HG03060 (cell line): Measurements from ENCODE around the gene MATN3.

Source experiments
- ATAC-seq: cut with Tn5 transposase; IDR thresholded peaks from one replicate; pipeline ENCODE4 v1.9.1; 2021; ENCODE audit warnings: low read depth, moderate number of reproducible peaks; ENCODE audit not compliant: unreplicated experiment

Gene MATN3

GRCh38 chr2:20040489-20041172 is 28.2 kb upstream of the MATN3 start:
- ATAC-seq: no peak

DNA sequence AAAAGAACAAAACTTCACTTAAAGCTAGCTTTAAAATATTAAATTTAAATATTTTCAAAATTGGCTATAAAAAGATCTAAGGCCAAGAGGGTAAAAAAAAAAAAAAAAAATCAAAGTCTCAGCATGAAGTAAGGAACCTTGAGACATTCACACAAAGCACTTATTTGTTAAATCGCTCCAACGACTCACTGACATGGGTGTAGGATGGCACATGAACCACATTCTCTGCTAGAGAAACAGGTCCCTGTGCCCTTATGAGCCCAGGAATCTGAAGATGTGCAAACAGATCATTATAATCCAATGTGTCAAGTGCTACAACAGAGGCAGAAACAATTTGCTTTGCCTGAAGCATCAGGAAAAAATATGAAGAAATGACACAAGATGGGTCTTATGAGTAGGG is 25.2 kb upstream of the MATN3 start:
- no peak for ATAC-seq

- ATAC-seq: no peak
Measured at GRCh38 chr2:20035955-20036666, 23.6 kb upstream of the MATN3 start.

DNA sequence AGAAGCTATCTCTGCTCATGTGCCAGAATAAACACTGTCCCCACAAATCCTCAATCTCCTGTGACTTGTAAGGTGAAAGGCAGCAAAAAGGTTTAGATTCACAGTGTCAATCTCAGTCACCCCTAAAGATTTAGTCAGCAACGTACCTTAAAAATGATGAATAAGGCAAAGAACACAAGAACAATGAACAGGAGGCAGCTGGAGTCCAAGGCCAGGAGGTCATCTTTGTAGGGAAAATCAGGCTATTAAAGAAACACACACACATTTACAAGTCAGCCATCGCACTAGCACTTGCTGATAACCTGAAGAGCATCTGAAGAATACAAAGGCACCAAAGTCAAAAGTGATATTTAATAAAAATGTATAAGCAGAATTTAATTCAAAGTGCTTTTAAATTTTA is 22.4 kb upstream of the MATN3 start:
- ATAC-seq: no peak

- no peak for ATAC-seq
Measured at GRCh38 chr2:20034218-20034617, 21.8 kb upstream of the MATN3 start.

DNA sequence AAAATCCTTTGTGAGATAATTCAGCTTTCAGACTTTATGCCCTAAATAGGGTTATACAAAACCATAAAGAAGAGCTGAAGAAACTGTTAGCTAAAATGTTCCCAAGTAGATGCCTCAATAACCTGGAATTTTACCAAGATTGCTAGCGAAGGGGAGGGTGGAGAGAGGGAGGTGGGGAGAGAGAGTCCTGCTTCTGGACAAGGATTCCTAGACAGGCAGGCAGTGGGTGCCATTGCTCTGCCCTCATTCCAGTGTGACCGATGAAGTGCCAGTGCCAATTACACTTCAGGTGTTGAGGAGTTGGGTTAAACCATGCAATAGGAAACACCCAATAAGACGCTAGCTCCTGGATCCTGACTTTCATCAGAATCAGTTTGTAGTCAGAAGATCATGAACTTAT is 20.9 kb upstream of the MATN3 start:
- ATAC-seq: no peak

DNA sequence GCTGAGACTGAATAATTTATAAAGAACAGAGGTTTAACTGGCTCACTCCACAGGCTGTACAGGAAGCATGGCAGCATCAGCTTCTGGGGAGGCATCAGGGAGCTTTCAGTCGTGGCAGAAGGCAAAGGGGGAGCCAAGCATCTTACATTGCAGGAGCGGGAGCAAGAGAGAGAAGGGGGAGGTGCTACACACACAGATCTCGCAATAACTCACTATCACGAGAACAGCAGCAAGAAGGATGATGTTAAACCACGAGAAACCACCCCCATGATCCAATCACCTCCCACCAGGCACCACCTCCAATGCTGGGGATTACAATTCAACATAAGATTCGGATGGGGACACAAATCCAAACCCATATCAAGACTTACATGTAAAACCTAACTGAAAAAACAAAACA is 17.8 kb upstream of the MATN3 start:
- no peak for ATAC-seq

DNA sequence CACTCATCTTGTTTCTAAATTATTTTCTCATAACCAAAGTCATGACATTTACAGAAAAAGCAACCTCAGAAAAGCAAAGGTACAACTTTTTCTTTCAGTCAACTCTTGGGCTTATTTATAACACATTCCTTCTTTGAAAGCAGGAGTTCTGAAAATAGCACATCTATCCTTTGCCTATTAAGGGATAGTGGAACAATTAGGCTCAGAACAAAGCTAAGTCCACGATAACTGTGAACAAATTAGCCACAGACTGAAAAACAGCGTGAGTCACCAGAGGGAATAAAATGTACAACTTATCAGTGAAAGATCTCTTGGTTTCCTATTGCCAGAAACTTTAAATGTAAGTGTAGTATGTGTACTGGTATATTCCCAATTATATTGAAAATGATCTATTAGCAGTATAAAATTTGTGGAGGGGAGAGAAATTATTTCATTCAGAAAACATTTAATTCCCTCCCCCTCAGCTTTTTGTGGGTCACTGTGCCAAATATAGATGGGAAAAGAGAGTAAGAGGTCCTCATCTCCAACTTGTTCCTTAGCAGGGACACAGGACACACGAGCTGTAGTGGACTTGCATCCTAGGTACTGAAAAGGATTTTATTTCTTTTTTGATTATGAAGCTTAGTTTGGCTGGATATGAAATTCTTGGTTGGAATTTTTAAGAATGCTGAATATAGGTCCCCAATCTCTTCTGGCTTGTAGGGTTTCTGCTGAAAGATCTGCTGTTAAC is 15.4 kb upstream of the MATN3 start:
- no peak for ATAC-seq

GRCh38 chr2:20027260-20027677 is 14.8 kb upstream of the MATN3 start:
- ATAC-seq: no peak

- ATAC-seq: no peak
Measured at GRCh38 chr2:20025065-20025786, 12.8 kb upstream of the MATN3 start.

DNA sequence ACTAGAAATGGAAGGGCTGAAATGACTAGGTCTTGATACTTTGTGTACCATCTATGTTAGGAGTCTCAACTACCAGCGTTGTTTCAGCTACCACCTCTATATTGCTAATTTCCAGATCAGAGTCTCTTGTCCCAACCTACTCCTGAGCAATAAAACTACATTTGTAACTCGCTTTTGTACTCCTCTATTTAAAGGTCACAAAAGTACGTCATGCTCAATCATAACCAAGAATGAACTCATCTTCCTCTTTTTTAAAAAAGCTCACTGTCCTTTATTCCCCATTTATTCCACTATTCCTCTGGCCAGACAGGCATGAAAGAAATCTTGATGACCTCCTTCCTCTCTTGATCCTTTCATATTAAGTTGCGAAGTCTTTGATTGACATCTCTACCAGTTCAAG is 11.2 kb upstream of the MATN3 start:
- ATAC-seq: no peak

DNA sequence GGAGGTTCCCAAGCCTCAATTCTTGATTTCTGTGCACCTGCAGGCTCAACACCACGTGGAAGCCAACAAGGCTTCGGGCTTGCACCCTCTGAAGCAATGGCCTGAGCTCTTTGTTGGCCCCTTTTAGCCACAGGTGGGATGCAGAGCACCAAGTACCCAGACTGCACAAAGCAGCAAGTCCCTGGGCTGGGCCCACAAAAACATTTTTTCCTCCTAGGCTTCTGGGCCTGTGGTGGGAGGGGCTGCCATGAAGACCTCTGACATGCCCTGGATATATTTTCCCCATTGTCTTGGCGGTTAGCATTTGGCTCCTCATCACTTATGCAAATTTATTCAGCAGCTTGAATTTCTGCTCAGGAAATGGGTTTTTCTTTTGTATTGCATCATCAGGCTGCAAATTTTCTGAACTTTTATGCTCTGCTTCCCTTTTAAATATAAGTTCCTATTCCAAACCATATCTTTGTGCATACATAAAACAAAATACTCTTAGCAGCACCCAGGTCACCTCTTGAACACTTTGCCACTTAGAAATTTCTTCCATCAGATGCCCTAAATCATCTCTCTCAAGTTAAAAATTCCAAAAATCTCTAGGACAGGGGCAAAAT is 9.0 kb upstream of the MATN3 start:
- no peak for ATAC-seq

DNA sequence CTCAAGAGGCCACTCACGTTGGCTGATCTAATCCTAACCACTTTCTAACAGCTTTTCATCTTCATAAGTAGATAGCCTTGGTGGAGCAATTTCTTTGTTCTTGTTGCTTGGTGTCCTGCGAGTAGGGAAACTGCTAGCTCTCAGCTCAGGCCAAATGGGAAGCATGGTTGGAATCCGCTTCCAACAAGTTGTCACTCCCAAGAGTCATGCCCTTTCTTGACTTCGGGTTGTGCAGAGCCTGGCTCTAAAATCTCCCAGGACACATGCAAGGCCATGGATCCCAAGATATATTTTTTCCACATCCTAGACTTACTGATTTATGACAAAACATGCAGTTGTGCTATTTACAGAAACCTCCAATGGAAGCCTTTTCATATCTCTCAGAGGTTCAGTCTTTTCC is 7.3 kb upstream of the MATN3 start:
- no peak for ATAC-seq

- ATAC-seq: no peak
Measured at GRCh38 chr2:20018601-20019152, 6.2 kb upstream of the MATN3 start.

DNA sequence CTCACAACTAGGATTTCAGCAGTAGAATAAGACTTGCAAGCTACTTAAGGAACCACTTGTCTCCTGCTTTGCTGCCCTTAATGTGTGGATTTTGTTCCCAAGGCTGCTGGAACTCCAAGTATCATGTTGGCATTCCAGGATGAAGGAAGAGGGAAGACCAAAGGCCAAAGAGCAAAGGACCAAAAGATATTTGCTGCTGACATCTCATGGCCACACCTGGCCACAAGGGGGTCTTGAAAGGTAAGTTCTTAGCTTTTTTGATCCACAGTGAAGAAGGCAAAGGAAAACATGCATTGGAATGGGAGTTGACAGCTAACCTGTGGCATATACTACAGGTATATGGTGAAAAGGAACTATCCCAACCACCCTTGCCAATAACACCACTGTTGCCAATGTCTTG is 3.9 kb upstream of the MATN3 start:
- no peak for ATAC-seq

- no peak for ATAC-seq
Measured at GRCh38 chr2:20015482-20016083, 3.1 kb upstream of the MATN3 start.

GRCh38 chr2:20013126-20013849 is 820 bp upstream of the MATN3 start:
- no peak for ATAC-seq

GRCh38 chr2:20012032-20012281 is 511 bp downstream of the MATN3 start:
- ATAC-seq: no peak

DNA sequence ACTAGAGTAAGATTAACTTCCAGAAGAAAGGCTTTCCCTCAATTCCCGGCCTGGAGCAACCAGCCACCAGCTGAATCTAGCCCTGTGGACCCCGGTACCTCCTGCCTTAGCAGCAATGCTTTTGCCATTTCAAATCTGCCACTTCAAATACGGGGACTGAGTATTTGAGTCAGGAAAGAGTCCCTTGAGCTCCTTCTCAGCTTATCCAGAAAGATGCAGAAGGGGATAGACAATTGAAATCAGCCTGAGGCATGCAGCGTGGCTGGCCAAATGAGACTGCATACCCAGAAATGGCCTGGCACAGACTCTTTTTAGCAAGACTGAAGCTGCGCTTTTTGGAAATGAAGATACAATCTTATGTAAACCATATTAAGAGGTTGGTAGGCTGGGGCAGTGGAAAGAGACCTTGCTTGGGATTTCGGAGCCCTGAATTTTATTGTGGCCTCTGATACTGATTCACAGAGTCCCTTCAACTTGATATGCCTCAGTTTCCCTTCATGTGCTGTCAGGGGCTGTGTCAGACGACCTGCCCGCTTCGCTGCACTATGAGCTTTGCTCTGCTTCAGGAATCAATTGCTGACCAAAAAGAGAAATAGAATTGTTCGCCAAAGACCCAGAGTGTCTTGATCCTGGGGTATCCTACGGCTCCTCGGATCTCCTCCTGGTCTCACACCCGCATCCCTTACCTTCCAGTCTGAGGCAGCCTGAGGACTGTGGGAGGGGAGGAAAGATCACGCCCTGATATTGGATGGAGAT is 1.0 kb downstream of the MATN3 start:
- ATAC-seq: no peak
